GM21529 (cell line): ENCODE results near the gene CDC42EP4.
A peak's percentile ranks its signal among the peaks of the same experiment; 100 is the strongest.
"Not testable (repeated sequence)": the region's sequence is repeated elsewhere in the genome, so short reads cannot be mapped to it uniquely, and the experiment has no call there.

Experiments used
- ATAC-seq: cut with Tn5 transposase; IDR thresholded peaks from one replicate; pipeline ENCODE4 v1.9.1; 2021; ENCODE audit not compliant: unreplicated experiment

CDC42EP4 gene

GRCh38 chr17:73320601-73321264 lies 8.9 kb upstream of the CDC42EP4 start:
- ATAC-seq, result no peak

GRCh38 chr17:73319766-73320165 lies 8.0 kb upstream of the CDC42EP4 start:
- ATAC-seq, result no peak

GRCh38 chr17:73318836-73319235 lies 7.0 kb upstream of the CDC42EP4 start:
- ATAC-seq, result no peak

- no peak for ATAC-seq
These were observed 6.6 kb upstream of the CDC42EP4 start for GRCh38 chr17:73318427-73318813.

- no peak for ATAC-seq
These were observed 6.0 kb upstream of the CDC42EP4 start for GRCh38 chr17:73317513-73318426.

- peak; percentile 63 for ATAC-seq
These were observed 5.2 kb upstream of the CDC42EP4 start for GRCh38 chr17:73316919-73317505.

GRCh38 chr17:73315471-73315870 lies 3.7 kb upstream of the CDC42EP4 start:
- no peak for ATAC-seq

GRCh38 chr17:73313526-73314127 lies 1.8 kb upstream of the CDC42EP4 start:
- ATAC-seq, result no peak

GRCh38 chr17:73312887-73313286 lies 1.1 kb upstream of the CDC42EP4 start:
- not testable (repeated sequence) for ATAC-seq

- ATAC-seq, result peak; percentile 14
These were observed 397 bp downstream of the CDC42EP4 start for GRCh38 chr17:73311428-73311780.

GRCh38 chr17:73309727-73310596 lies 1.8 kb downstream of the CDC42EP4 start:
- ATAC-seq, result no peak

- ATAC-seq, result not testable (repeated sequence)
These were observed 2.8 kb downstream of the CDC42EP4 start for GRCh38 chr17:73308959-73309358.

GRCh38 chr17:73308017-73308823 lies 3.6 kb downstream of the CDC42EP4 start:
- no peak for ATAC-seq

GRCh38 chr17:73307130-73307529 lies 4.7 kb downstream of the CDC42EP4 start:
- ATAC-seq, result no peak

GRCh38 chr17:73305845-73306836 lies 5.7 kb downstream of the CDC42EP4 start:
- no peak for ATAC-seq

- ATAC-seq, result no peak
These were observed 6.6 kb downstream of the CDC42EP4 start for GRCh38 chr17:73304971-73305812.

GRCh38 chr17:73304438-73304837 lies 7.4 kb downstream of the CDC42EP4 start:
- no peak for ATAC-seq

GRCh38 chr17:73302189-73302588 lies 9.6 kb downstream of the CDC42EP4 start:
- no peak for ATAC-seq
